Natural killer cell (primary cell): ENCODE measurements around the gene RASGRF1. TPM values are rescaled to one million over a fixed set of nuclear protein-coding genes. Genes with fewer than 3 reads are reported as not detected.

Source experiments
- ATAC-seq, 3 donors: fragments of 150-1000 bp in 2 of 3; fragments of 200-7000 bp in 1 of 3; cut with Tn5 transposase; 1 replicate in 1 of 3; 2 replicates in 2 of 3; pipeline ENCODE4 v1.10.0; 2021; ENCODE audit warnings: mild to moderate bottlenecking in 2 of 3, moderate library complexity in 2 of 3
- DNase-seq, 2 donors: peaks; one replicate each; pipeline versions ENCODE4 v3.0.0 to v3.0.0-alpha.2; 2013 to 2021; ENCODE audit warnings: mixed read lengths in 1 of 2
- H3K27ac ChIP-seq: one replicate; pipeline ENCODE4 v1.5.1; 2013; ENCODE audit warnings: mild to moderate bottlenecking, low read length
- H3K27me3 ChIP-seq: one replicate; pipeline ENCODE4 v1.6.1; 2013; ENCODE audit warnings: low read length; ENCODE audit not compliant: control insufficient read depth, insufficient read depth
- H3K36me3 ChIP-seq: one replicate; pipeline ENCODE4 v1.6.1; 2013; ENCODE audit warnings: low read length; ENCODE audit not compliant: control insufficient read depth, insufficient read depth
- H3K4me1 ChIP-seq: one replicate; pipeline ENCODE4 v1.6.1; 2013; ENCODE audit warnings: low read length; ENCODE audit not compliant: control insufficient read depth, insufficient read depth
- H3K4me3 ChIP-seq: one replicate; pipeline ENCODE4 v1.5.1; 2013; ENCODE audit warnings: low read length
- H3K9me3 ChIP-seq: one replicate; pipeline ENCODE4 v1.6.1; 2013; ENCODE audit warnings: low read length; ENCODE audit not compliant: control insufficient read depth, insufficient read depth
- H3K27ac Mint-ChIP-seq, 2 donors: one replicate each; pipeline ENCODE4 v1.8.0; 2022; ENCODE audit warnings: mild to moderate bottlenecking in 2 of 2, mixed read lengths in 2 of 2, moderate library complexity in 1 of 2
- H3K27me3 Mint-ChIP-seq, 2 donors: one replicate each; pipeline ENCODE4 v1.8.0; 2022; ENCODE audit warnings: low read depth in 2 of 2, mixed read lengths in 2 of 2
- H3K36me3 Mint-ChIP-seq: one replicate; pipeline ENCODE4 v1.8.0; 2022; ENCODE audit warnings: mixed read lengths
- H3K4me1 Mint-ChIP-seq, 2 donors: one replicate each; pipeline ENCODE4 v1.8.0; 2022; ENCODE audit warnings: mixed read lengths in 2 of 2
- H3K4me3 Mint-ChIP-seq: one replicate; pipeline ENCODE4 v1.8.0; 2022; ENCODE audit warnings: mild to moderate bottlenecking, moderate library complexity, mixed read lengths
- H3K9me3 Mint-ChIP-seq, 2 donors: one replicate each; pipeline ENCODE4 v1.8.0; 2022; ENCODE audit warnings: mixed read lengths in 2 of 2
- WGBS: methylation state at CpG from one replicate; pipeline ENCODE4 v1.1.7; 2013; ENCODE audit warnings: missing lambda C conversion rate; ENCODE audit not compliant: insufficient coverage; 5-methylcytosine and 5-hydroxymethylcytosine counted together
- intact Hi-C: fragments of 100-400 bp; cut with micrococcal nuclease; formaldehyde crosslinking; loops from one replicate; pipeline ENCODE4 v1.14.2; 2022
- total RNA-seq, 4 donors: library from RNA; stranded (reverse); fragments of 120-200 nt in 1 of 4; gene quantifications; one replicate each; pipeline versions ENCODE4 v1.2.3 to v1.2.4, GENCODE V29; 2013 to 2022
- TF ChIP-seq, protein P1 (sequence below): fragments of 200-600 bp; IDR thresholded peaks from one replicate; pipeline ENCODE4 v1.8.0; 2022; ENCODE audit warnings: antibody characterized with exemption

Gene RASGRF1
- total RNA-seq, 3 donors from 2014 or later (not counting 1 experiment from before 2014, with no cell fraction given): not detected

GRCh38 chr15:79121571-79121970 lies 31.0 kb upstream of the RASGRF1 start:
- Mint-ChIP-seq H3K27me3 (peaks cover 9 to 25% of the 10 kb centered on the region in 2 donors), H3K9me3 (no peaks in the 10 kb centered on the region)
- ATAC-seq: no peak

GRCh38 chr15:79117442-79118204 lies 27.0 kb upstream of the RASGRF1 start:
- intact Hi-C loops: no loop called here
- TF ChIP-seq, protein P1, sequence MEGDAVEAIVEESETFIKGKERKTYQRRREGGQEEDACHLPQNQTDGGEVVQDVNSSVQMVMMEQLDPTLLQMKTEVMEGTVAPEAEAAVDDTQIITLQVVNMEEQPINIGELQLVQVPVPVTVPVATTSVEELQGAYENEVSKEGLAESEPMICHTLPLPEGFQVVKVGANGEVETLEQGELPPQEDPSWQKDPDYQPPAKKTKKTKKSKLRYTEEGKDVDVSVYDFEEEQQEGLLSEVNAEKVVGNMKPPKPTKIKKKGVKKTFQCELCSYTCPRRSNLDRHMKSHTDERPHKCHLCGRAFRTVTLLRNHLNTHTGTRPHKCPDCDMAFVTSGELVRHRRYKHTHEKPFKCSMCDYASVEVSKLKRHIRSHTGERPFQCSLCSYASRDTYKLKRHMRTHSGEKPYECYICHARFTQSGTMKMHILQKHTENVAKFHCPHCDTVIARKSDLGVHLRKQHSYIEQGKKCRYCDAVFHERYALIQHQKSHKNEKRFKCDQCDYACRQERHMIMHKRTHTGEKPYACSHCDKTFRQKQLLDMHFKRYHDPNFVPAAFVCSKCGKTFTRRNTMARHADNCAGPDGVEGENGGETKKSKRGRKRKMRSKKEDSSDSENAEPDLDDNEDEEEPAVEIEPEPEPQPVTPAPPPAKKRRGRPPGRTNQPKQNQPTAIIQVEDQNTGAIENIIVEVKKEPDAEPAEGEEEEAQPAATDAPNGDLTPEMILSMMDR: no peak
- H3K27me3 ChIP-seq: no peaks in the 10 kb centered on the region
- no peak overlapping the region for H3K4me3 ChIP-seq
- ATAC-seq: no peak
- Mint-ChIP-seq H3K4me3 (no peak overlapping the region), H3K9me3 (no peaks in the 10 kb centered on the region), H3K27me3 (peaks cover 17 to 28% of the 10 kb centered on the region in 2 donors), H3K27ac (no peak overlapping the region), H3K36me3 (no peaks in the 10 kb centered on the region), H3K4me1 (no peaks in the 10 kb centered on the region)
- WGBS: 73% methylated on average over 3 of the region's 3 CpGs
- no peak for DNase-seq
- no peaks in the 10 kb centered on the region for H3K36me3 ChIP-seq
- no peaks in the 10 kb centered on the region for H3K9me3 ChIP-seq
- H3K4me1 ChIP-seq: no peaks in the 10 kb centered on the region
- no peak overlapping the region for H3K27ac ChIP-seq

More at GRCh38 chr15:79121571-79121970, 31.0 kb upstream of the RASGRF1 start:
- Histone ChIP-seq H3K27me3 (no peaks in the 10 kb centered on the region), H3K4me1 (no peaks in the 10 kb centered on the region), H3K9me3 (no peaks in the 10 kb centered on the region), H3K36me3 (no peaks in the 10 kb centered on the region), H3K4me3 (no peak overlapping the region), H3K27ac (no peak overlapping the region)
- no peak for DNase-seq
- no peak overlapping the region for H3K4me3 Mint-ChIP-seq
- H3K4me1 Mint-ChIP-seq: no peaks in the 10 kb centered on the region
- no peak overlapping the region for H3K27ac Mint-ChIP-seq
- TF ChIP-seq, protein P1: no peak
- WGBS: 82% methylated on average over 7 of the region's 7 CpGs
- H3K36me3 Mint-ChIP-seq: no peaks in the 10 kb centered on the region
- intact Hi-C loops: no loop called here

- WGBS: 87% methylated on average over 4 of the region's 4 CpGs
- Histone ChIP-seq H3K36me3 (no peaks in the 10 kb centered on the region), H3K4me1 (no peaks in the 10 kb centered on the region), H3K27me3 (no peaks in the 10 kb centered on the region), H3K9me3 (no peaks in the 10 kb centered on the region), H3K27ac (no peak overlapping the region), H3K4me3 (no peak overlapping the region)
- Mint-ChIP-seq H3K27me3 (peaks cover 20 to 31% of the 10 kb centered on the region in 2 donors), H3K9me3 (no peaks in the 10 kb centered on the region), H3K27ac (no peak overlapping the region), H3K4me1 (no peaks in the 10 kb centered on the region), H3K36me3 (no peaks in the 10 kb centered on the region), H3K4me3 (no peak overlapping the region)
- ATAC-seq (no peak), DNase-seq (no peak)
- intact Hi-C loops: no loop called here
- TF ChIP-seq, protein P1: no peak
These were observed 26.2 kb upstream of the RASGRF1 start for GRCh38 chr15:79116771-79117170.
